ENCODE results near the gene SEPTIN8. TPM values are rescaled to one million over a fixed set of nuclear protein-coding genes. Genes with fewer than 3 reads are reported as not detected.
A peak's percentile ranks its signal among the peaks of the same experiment; 100 is the strongest.

Gene SEPTIN8
- total and polyA plus RNA-seq, 2 of the 13 experiments (the other 11 are each of a cell fraction or from before 2014, with no cell fraction given): 41.4 to 49.9 TPM

DNA sequence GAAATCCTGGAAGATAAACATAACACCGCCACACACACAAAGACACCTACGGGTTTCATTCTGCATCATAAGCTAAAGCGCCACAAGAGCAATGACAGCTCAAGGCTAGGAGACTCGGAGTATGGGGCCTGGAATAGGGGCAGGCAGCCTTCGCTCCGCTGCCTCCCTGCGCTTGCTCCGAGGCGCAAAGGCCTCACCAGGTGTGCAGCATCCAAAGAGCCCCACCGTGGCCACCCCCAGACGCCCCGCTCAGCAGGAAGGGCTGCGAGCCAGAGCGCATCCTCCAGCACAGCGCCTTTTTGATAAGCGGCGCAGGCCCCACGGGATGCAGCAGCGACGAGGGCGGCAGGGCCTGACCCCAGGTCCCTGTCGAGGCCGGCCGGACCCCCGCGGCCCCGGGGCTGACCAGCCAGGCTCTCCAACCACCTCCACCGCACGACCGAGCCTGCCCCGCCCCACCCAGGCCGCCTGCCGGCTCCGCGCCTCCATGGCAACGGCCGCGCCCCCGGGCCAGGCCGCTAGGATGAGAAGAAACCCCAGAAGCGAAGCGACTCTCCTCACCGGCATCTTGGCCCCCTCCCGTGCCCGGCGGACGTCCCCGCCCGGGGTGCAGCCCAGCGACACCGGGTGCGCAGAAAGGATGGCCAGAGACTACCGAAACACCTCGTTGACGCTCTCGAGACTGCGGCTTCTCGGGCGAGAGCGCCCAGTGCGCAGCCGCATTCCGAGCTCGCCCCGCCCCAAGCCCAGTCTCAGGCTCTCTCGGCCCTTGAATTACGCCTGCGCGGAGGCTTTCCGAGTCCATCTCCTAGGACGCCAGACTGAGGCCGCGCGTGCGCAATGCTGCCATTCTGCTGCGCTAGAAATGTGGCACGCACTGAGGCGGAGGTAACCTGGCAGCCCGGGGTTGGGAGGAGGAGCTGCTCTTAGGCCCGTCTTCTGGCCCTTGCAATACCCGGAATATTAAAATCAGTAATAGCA, 39.9 kb downstream of the SEPTIN8 start, which contains the start of gene KIF3A (continued):
- TF ChIP-seq AKAP8 (CRISPR knock-in tag; IDR thresholded peaks at IDR 0.05) (no peak), TGIF2 (CRISPR knock-in tag; IDR thresholded peaks at IDR 0.05) (peak; percentile 49; the same call in 1 of the 2 replicates), KDM3A (CRISPR knock-in tag; IDR thresholded peaks at IDR 0.05; ENCODE audit: low read depth) (no peak), DNMT1 (CRISPR knock-in tag; IDR thresholded peaks at IDR 0.05) (no peak), JUN (CRISPR knock-in tag; IDR thresholded peaks at IDR 0.05) (no peak; the same call in 1 of the 2 replicates), THYN1 (CRISPR knock-in tag; IDR thresholded peaks at IDR 0.05; ENCODE audit: borderline replicate concordance, low read depth) (no peak), MEIS1 (CRISPR knock-in tag; IDR thresholded peaks at IDR 0.05; ENCODE audit: borderline replicate concordance) (peak; percentile 49; the same call in 1 of the 2 replicates), ZNF570 (CRISPR knock-in tag; IDR thresholded peaks at IDR 0.05; ENCODE audit: borderline replicate concordance) (no peak), FOXA1 (IDR thresholded peaks at IDR 0.05) (no peak), FOXA1 (CRISPR knock-in tag; IDR thresholded peaks at IDR 0.05) (no peak), NFE2L1 (CRISPR knock-in tag; IDR thresholded peaks at IDR 0.05; ENCODE audit: borderline replicate concordance) (no peak), PCBP1 (IDR thresholded peaks at IDR 0.05; ENCODE audit: borderline replicate concordance, low read depth, low read length) (no peak), ZNF343 (CRISPR knock-in tag; IDR thresholded peaks at IDR 0.05) (peak; percentile 51; the same call in 1 of the 2 replicates), ZNF44 (CRISPR knock-in tag; IDR thresholded peaks at IDR 0.05) (no peak; the same call in 1 of the 2 replicates), ARHGAP35 (CRISPR knock-in tag; IDR thresholded peaks at IDR 0.05; ENCODE audit: borderline replicate concordance) (no peak), ELF4 (CRISPR knock-in tag; IDR thresholded peaks at IDR 0.05; ENCODE audit: borderline replicate concordance) (no peak), MAFF (IDR thresholded peaks at IDR 0.05; ENCODE audit: low read depth, low read length) (no peak), ZNF235 (CRISPR knock-in tag; IDR thresholded peaks at IDR 0.05; ENCODE audit: borderline replicate concordance) (0 out of 2 replicates have a peak, but pooled peaks have one; percentile 40), BHLHE40 (IDR thresholded peaks at IDR 0.05; ENCODE audit: low read length) (no peak), ZNF354B (CRISPR knock-in tag; IDR thresholded peaks at IDR 0.05) (no peak)
- TF ChIP-seq, protein P1, sequence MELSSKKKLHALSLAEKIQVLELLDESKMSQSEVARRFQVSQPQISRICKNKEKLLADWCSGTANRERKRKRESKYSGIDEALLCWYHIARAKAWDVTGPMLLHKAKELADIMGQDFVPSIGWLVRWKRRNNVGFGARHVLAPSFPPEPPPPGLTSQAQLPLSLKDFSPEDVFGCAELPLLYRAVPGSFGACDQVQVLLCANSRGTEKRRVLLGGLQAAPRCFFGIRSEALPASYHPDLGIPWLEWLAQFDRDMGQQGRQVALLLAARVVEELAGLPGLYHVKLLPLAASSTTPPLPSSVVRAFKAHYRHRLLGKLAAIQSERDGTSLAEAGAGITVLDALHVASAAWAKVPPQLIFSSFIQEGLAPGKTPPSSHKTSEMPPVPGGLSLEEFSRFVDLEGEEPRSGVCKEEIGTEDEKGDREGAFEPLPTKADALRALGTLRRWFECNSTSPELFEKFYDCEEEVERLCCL (CRISPR knock-in tag; IDR thresholded peaks at IDR 0.05; ENCODE audit: borderline replicate concordance): no peak
- TF ChIP-seq, protein P2, sequence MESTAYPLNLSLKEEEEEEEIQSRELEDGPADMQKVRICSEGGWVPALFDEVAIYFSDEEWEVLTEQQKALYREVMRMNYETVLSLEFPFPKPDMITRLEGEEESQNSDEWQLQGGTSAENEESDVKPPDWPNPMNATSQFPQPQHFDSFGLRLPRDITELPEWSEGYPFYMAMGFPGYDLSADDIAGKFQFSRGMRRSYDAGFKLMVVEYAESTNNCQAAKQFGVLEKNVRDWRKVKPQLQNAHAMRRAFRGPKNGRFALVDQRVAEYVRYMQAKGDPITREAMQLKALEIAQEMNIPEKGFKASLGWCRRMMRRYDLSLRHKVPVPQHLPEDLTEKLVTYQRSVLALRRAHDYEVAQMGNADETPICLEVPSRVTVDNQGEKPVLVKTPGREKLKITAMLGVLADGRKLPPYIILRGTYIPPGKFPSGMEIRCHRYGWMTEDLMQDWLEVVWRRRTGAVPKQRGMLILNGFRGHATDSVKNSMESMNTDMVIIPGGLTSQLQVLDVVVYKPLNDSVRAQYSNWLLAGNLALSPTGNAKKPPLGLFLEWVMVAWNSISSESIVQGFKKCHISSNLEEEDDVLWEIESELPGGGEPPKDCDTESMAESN (CRISPR knock-in tag; conservative IDR thresholded peaks at IDR 0.05): peak; percentile 80; the same call in 1 of the 2 replicates
- TF ChIP-seq, protein P3, sequence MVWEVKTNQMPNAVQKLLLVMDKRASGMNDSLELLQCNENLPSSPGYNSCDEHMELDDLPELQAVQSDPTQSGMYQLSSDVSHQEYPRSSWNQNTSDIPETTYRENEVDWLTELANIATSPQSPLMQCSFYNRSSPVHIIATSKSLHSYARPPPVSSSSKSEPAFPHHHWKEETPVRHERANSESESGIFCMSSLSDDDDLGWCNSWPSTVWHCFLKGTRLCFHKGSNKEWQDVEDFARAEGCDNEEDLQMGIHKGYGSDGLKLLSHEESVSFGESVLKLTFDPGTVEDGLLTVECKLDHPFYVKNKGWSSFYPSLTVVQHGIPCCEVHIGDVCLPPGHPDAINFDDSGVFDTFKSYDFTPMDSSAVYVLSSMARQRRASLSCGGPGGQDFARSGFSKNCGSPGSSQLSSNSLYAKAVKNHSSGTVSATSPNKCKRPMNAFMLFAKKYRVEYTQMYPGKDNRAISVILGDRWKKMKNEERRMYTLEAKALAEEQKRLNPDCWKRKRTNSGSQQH (CRISPR knock-in tag; IDR thresholded peaks at IDR 0.05; ENCODE audit: low read depth): no peak
- TF ChIP-seq, protein P4, sequence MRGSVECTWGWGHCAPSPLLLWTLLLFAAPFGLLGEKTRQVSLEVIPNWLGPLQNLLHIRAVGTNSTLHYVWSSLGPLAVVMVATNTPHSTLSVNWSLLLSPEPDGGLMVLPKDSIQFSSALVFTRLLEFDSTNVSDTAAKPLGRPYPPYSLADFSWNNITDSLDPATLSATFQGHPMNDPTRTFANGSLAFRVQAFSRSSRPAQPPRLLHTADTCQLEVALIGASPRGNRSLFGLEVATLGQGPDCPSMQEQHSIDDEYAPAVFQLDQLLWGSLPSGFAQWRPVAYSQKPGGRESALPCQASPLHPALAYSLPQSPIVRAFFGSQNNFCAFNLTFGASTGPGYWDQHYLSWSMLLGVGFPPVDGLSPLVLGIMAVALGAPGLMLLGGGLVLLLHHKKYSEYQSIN (CRISPR knock-in tag; IDR thresholded peaks at IDR 0.05; ENCODE audit: borderline replicate concordance): no peak

All from HepG2 (cell line).